Renal cortical epithelial cell (primary cell): Measurements from ENCODE around the gene PLCD3. TPM values are rescaled to one million over a fixed set of nuclear protein-coding genes. Genes with fewer than 3 reads are reported as not detected.

Experiments used
- DNase-seq: peaks from one replicate; pipeline ENCODE4 v3.0.0-alpha.2; 2011; ENCODE audit warnings: low read depth
- total RNA-seq: library from RNA; depleted of rRNA; stranded (reverse); fragments of >200 nt; gene quantifications from 2 replicates; pipeline ENCODE4 v1.2.3, GENCODE V29; 2014

Gene PLCD3
- total RNA-seq, 1 donor from 2014 or later: 98.1 TPM

- DNase-seq: no peak
These were observed 58.8 kb downstream of the PLCD3 start for GRCh38 chr17:45073414-45074070.

GRCh38 chr17:45070809-45071208 lies 61.5 kb downstream of the PLCD3 start:
- no peak for DNase-seq

- no peak for DNase-seq
These were observed 62.3 kb downstream of the PLCD3 start for GRCh38 chr17:45070001-45070400.

GRCh38 chr17:45067637-45068036 lies 64.7 kb downstream of the PLCD3 start:
- no peak for DNase-seq

- DNase-seq: peak; percentile 24
These were observed 69.1 kb downstream of the PLCD3 start for GRCh38 chr17:45063198-45063597.

- DNase-seq: no peak
These were observed 70.6 kb downstream of the PLCD3 start for GRCh38 chr17:45061606-45062205.

GRCh38 chr17:45060797-45061605 lies 71.3 kb downstream of the PLCD3 start, which contains the start of gene NMT1:
TSS of gene NMT1 (plus strand) at chr17:45061317. CDS start at chr17:45061330, 13 bp downstream.
- DNase-seq: peak; percentile 99

- no peak for DNase-seq
These were observed 71.9 kb downstream of the PLCD3 start for GRCh38 chr17:45060382-45060796.

Other genes with a start within 250 kb of the PLCD3 start
- 108 and 276 TPM in 2 replicates for gene EFTUD2, start 233.1 kb downstream of the PLCD3 start, total RNA-seq
- gene GFAP, start 217.0 kb downstream of the PLCD3 start, total RNA-seq: 1.2 and 8.2 TPM in 2 replicates
- gene KIF18B, start 184.7 kb downstream of the PLCD3 start, total RNA-seq: 0.15 and 0.87 TPM in 2 replicates
- gene C1QL1, start 164.2 kb downstream of the PLCD3 start, total RNA-seq: 0.35 and 0.45 TPM in 2 replicates
- gene DCAKD, start 80.9 kb downstream of the PLCD3 start, total RNA-seq: 22.4 and 50.2 TPM in 2 replicates
- gene NMT1, start 71.2 kb downstream of the PLCD3 start, total RNA-seq: 82.5 and 102 TPM in 2 replicates
- gene ACBD4, start 3.2 kb upstream of the PLCD3 start, total RNA-seq: 7.2 and 9.6 TPM in 2 replicates
- gene HEXIM1, start 16.0 kb upstream of the PLCD3 start, total RNA-seq: 10.8 and 38.0 TPM in 2 replicates
- gene HEXIM2, start 29.4 kb upstream of the PLCD3 start, total RNA-seq: 5.6 and 7.3 TPM in 2 replicates
- 7.5 and 12.1 TPM in 2 replicates for gene FMNL1, start 89.4 kb upstream of the PLCD3 start, total RNA-seq
- gene SPATA32, start 129.6 kb upstream of the PLCD3 start, total RNA-seq: 0.10 TPM in 1 of 2 replicates, not detected in the other
- gene MAP3K14, start 184.5 kb upstream of the PLCD3 start, total RNA-seq: 3.1 and 9.9 TPM in 2 replicates